Head of caudate nucleus (tissue), 42 donors: Measurements from ENCODE around the gene SLC41A3.
A peak's percentile ranks its signal among the peaks of the same experiment; 100 is the strongest.
"Not testable (repeated sequence)": the region's sequence is repeated elsewhere in the genome, so short reads cannot be mapped to it uniquely, and the experiment has no call there.

Source experiments
- DNase-seq, 42 donors: peaks; one replicate each; pipeline versions ENCODE4 v3.0.0 to v3.0.0-alpha.2; 2020 to 2021; ENCODE audit warnings: mixed read lengths in 7 of 42
- intact Hi-C: fragments of 100-400 bp; cut with DNase I; formaldehyde crosslinking; loops from one replicate; pipeline ENCODE4 v1.15.0; 2022

SLC41A3 gene

DNA sequence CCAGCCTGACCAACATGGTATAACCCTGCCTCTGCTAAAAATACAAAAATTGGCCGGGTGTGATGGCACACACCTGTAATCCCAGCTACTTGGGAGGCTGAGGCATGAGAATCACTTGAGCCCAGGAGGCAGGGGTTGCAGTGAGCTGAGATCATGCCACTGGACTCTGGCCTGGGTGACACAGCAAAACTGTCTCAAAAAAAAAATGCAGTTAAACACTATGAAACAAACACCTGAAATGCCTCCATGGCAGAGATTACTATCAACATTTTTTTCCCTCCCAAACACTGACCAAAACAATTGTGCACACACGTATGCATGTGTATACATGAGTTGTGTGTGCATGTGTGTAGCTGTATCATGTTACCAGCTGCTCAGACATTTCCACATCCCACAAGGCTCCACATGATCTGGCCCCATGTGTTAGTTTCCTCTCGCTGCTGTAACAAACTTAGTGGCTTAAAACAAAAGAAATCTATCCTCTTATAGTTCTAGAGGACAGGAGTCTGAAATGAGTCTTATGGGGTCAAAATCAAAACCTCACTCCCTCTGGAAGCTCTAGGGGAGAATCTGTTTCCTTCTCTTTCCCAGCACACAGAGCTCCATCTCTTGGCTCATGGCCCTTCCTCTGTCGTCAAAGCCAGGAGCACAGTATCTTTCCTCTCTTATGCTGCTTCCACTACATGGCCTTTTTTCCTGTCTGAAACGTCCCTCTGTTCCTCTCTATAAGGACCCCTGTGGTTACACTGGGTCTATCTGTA, 34.5 kb downstream of the SLC41A3 start:
- intact Hi-C loops, result no loop called here
- DNase-seq, result peak in 1 of 42 donors; percentile 10

- peak in 3 of 42 donors; percentile 1 to 12 (median 2) for DNase-seq
- intact Hi-C loops, result no loop called here
Measured at GRCh38 chr3:126040386-126040785, 43.5 kb downstream of the SLC41A3 start.

- peak in 3 of 42 donors; percentile 1 to 24 (median 10) for DNase-seq
- intact Hi-C loops, result no loop called here
Measured at GRCh38 chr3:126039870-126040269, 44.1 kb downstream of the SLC41A3 start.

- DNase-seq, result peak in 4 of 42 donors; percentile 7 to 21 (median 14)
- intact Hi-C loops, result not testable (repeated sequence)
Measured at GRCh38 chr3:126038791-126039190, 45.1 kb downstream of the SLC41A3 start.

DNA sequence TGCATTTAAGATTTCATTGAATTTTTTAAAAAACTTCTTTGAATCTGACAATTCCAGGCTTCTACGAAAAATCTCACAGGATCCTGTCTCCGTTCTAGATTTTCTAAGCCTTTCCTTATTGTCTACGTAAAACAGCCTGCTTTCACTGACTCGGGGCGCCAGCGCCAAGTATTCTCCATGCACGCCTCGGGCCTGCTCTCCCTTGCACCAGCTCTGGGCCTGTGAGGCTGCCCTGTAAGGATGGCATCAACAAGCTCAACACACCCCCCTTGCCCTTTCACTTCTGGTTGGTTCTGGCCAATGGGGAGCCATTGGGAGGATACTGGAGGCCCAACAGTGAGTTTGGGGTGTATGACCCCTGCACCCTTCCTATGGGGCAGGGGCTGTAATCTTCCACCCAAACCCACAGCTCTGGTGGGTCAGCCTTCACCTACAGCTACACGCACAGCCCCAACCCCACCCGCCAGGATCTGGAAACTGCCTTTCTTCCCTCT, 47.8 kb downstream of the SLC41A3 start:
- DNase-seq, result peak in 4 of 42 donors; percentile 6 to 23 (median 19)
- intact Hi-C loops, result no loop called here

- peak in 3 of 42 donors; percentile 4 to 16 (median 13) for DNase-seq
- intact Hi-C loops, result no loop called here
Measured at GRCh38 chr3:126035362-126036050, 48.4 kb downstream of the SLC41A3 start.

DNA sequence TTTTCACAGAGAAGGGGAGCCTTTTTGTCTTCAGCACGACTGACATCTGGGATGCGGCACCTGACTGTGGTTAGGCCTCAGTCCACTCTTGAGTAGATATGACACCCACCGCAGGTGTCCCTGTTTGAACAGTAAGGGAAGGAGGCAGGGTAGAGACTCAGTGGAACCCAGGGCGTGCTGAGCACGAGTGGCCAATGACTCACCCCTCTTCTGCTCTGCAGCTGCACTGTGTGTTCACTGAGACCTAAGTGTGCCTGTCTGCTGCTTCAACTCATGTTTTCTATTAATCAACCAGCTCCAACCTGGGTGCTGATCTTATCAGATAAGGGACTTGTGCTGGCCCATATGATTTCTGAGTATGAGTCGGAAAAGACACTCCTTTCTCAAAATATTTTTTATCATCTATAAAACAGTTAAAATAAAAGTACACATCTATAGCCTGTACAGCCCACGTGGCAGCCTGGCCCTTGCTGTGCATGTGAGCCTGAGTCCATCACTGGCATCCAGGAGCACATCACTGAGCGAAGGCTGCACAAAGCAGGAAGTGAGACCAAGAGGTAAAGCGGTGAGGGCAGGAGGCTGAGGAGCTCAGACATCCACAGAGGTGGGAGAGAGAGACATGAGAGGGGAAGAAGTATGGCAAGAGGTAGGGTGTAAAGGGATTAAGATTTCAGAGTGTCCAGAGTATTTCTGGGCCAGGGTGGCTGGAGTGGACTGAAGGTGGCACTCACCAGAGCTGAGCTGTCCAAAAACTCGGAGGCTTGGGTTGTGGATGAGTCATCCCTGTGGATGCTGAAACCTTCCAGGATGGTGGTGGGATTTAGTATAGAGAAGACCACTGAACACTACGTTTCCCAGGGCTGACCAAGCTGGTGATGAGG, 49.2 kb downstream of the SLC41A3 start:
- intact Hi-C loops, result no loop called here
- DNase-seq, result peak in 3 of 42 donors; percentile 11 to 30 (median 26)

GRCh38 chr3:126033765-126034164, 50.2 kb downstream of the SLC41A3 start:
- peak in 3 of 42 donors; percentile 1 to 21 (median 21) for DNase-seq
- intact Hi-C loops, result no loop called here

GRCh38 chr3:126033051-126033745, 50.7 kb downstream of the SLC41A3 start:
- peak in 3 of 42 donors; percentile 7 to 15 (median 14) for DNase-seq
- intact Hi-C loops, result no loop called here

DNA sequence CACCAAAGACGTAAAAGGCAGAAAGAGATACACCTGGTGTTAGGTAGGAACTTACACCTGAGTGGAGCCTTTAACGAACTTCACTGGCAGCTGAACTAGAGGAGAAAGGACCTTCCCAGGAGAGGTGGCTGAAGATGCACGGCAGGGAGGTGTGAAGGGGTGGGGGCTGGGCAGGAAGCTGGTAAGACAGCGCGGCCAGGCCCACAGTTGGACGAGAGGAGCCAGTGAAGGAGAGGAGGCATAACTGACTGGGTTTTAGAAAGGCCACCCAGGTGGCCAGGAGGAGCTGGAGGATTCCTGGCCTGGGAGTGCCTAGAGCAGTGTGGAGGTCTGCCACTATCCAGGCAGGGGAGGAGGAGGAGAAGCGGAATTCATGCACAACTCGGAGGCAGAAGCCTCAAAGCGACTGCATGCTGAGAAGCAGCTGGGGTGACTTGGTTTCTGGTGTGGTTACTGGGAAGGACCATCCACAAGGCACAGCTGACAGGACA, 51.9 kb downstream of the SLC41A3 start:
- DNase-seq, result peak in 4 of 42 donors; percentile 9 to 16 (median 14)
- intact Hi-C loops, result no loop called here

GRCh38 chr3:126030455-126030854, 53.5 kb downstream of the SLC41A3 start:
- intact Hi-C loops, result no loop called here
- DNase-seq, result peak in 2 of 42 donors; percentile 12 to 30

DNA sequence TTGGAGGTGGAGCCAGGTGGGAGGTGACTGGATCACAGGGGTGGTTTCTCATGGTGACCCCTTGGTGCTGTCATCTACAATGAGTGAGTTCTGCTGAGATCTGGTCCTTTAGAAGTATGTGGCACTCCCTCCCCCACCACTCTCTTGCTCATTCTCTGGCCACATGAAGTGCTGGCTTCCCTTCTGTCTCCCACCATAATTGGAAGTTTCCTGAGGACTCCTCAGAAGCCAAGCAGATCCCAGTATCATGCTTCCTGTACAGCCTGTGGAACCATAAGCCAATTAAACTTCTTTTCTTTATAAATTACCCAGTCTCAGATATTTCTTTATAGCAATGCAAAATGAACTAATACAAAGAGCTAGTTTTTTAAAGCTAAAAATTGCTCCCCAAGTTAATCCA, 54.7 kb downstream of the SLC41A3 start:
- intact Hi-C loops, result no loop called here
- DNase-seq, result peak in 1 of 42 donors; percentile 13

GRCh38 chr3:126028096-126028495, 55.8 kb downstream of the SLC41A3 start:
- intact Hi-C loops, result no loop called here
- DNase-seq, result peak in 2 of 42 donors; percentile 6 to 16

GRCh38 chr3:126026761-126027160, 57.2 kb downstream of the SLC41A3 start:
- intact Hi-C loops, result no loop called here
- no peak for DNase-seq

DNA sequence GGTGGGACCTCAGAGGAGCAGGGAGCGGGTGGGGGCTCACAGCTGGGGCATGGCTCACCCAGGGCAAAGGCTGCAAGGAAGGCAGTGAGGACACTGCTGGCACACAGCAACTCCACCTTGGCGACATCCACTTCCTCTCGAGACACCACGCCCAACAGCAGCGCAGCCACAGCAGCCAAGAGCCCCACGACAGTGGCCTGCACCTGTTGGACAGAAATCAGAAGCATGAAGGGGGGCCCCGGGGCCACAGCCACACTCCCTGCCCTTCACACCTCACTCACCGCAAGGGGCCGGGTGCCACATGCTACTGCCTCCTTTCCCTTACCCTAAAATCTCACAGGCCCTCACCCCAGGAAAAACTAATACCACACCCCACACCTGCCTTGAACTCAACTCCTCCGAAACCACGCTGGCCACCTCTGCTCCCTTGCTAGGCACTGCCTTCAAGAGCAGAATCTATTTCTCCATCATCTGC, 57.6 kb downstream of the SLC41A3 start:
- intact Hi-C loops, result no loop called here
- DNase-seq, result peak in 2 of 42 donors; percentile 10 to 29

- intact Hi-C loops, result no loop called here
- DNase-seq, result peak in 1 of 42 donors; percentile 21
Measured at GRCh38 chr3:126025862-126026261, 58.1 kb downstream of the SLC41A3 start.

GRCh38 chr3:126025116-126025729, 58.7 kb downstream of the SLC41A3 start:
- peak in 1 of 42 donors; percentile 13 for DNase-seq
- intact Hi-C loops, result no loop called here
